ENCODE measurements around the gene MRPL53. TPM values are rescaled to one million over a fixed set of nuclear protein-coding genes. Genes with fewer than 3 reads are reported as not detected.

The MRPL53 gene
- polyA plus RNA-seq, 1 experiment = 25.9 TPM

GRCh38 chr2:74481431-74481830 is 9.0 kb upstream of the MRPL53 start:
- Histone ChIP-seq H3K27me3 (ENCODE audit: control insufficient read depth, insufficient read depth, low read length) (no peaks in the 10 kb centered on the region), H3K27ac (ENCODE audit: low read depth, low read length) (peak overlapping the region; percentile 21), H3K9me3 (ENCODE audit: control insufficient read depth, insufficient read depth, low read length) (no peaks in the 10 kb centered on the region; the same call in 1 of the 2 replicates), H3K4me3 (ENCODE audit: low read depth, low read length) (peak overlapping the region; percentile 99)
- no peak for DNase-seq (ENCODE audit: low read depth, low spot score)
- no peak for TF ChIP-seq CTCF (IDR thresholded peaks at IDR 0.05; ENCODE audit: low read depth, low read length)
- ChIA-PET POLR2A (interaction anchor here (1.1 to 2.8 kb wide), 6 partner anchors 9 to 72 kb away, joined by 3 to 16 read pairs (median 6); partner anchors contain the start of genes AUP1, HTRA2, INO80B and LOXL3), CTCF (interaction anchor here (1.5 to 12.6 kb wide), 3 partner anchors 23 to 106 kb away, joined by 4 to 174 read pairs (median 11); no protein-coding TSS in a partner anchor)

- H3K9me3 ChIP-seq (ENCODE audit: control insufficient read depth, insufficient read depth, low read length) = no peaks in the 10 kb centered on the region; the same call in 1 of the 2 replicates
- ChIA-PET CTCF (interaction anchor here (1.2 kb wide), 1 partner anchor 110 kb away, joined by 3 read pairs; no protein-coding TSS in a partner anchor), POLR2A (no interaction called here)
- H3K27me3 ChIP-seq (ENCODE audit: control insufficient read depth, insufficient read depth, low read length) = no peaks in the 10 kb centered on the region
- H3K27ac ChIP-seq (ENCODE audit: low read depth, low read length) = no peak overlapping the region
- TF ChIP-seq CTCF (IDR thresholded peaks at IDR 0.05; ENCODE audit: low read depth, low read length) = peak; percentile 17; the same call in 1 of the 2 replicates
- no peak overlapping the region for H3K4me3 ChIP-seq (ENCODE audit: low read depth, low read length)
- DNase-seq (ENCODE audit: low read depth, low spot score) = no peak
These were observed 2.4 kb upstream of the MRPL53 start for GRCh38 chr2:74474899-74475298.

- DNase-seq (ENCODE audit: low read depth, low spot score) = no peak
- no peak for TF ChIP-seq CTCF (IDR thresholded peaks at IDR 0.05; ENCODE audit: low read depth, low read length)
- Histone ChIP-seq H3K9me3 (ENCODE audit: control insufficient read depth, insufficient read depth, low read length) (no peaks in the 10 kb centered on the region; the same call in 1 of the 2 replicates), H3K27ac (ENCODE audit: low read depth, low read length) (no peak overlapping the region), H3K4me3 (ENCODE audit: low read depth, low read length) (no peak overlapping the region), H3K27me3 (ENCODE audit: control insufficient read depth, insufficient read depth, low read length) (no peaks in the 10 kb centered on the region)
- POLR2A ChIA-PET = interaction anchor here (0.8 kb wide), 1 partner anchor 17 kb away, joined by 3 read pairs; no protein-coding TSS in a partner anchor
- CTCF ChIA-PET = interaction anchor here (0.6 to 0.9 kb wide), 3 partner anchors 9 to 170 kb away, joined by 3 to 4 read pairs (median 3); no protein-coding TSS in a partner anchor
These were observed 2.0 kb upstream of the MRPL53 start for GRCh38 chr2:74474481-74474880.

- Histone ChIP-seq H3K4me3 (ENCODE audit: low read depth, low read length) (peak overlapping the region; percentile 89), H3K27me3 (ENCODE audit: control insufficient read depth, insufficient read depth, low read length) (no peaks in the 10 kb centered on the region), H3K9me3 (ENCODE audit: control insufficient read depth, insufficient read depth, low read length) (no peaks in the 10 kb centered on the region; the same call in 1 of the 2 replicates), H3K27ac (ENCODE audit: low read depth, low read length) (peak overlapping the region; percentile 89)
- TF ChIP-seq CTCF (IDR thresholded peaks at IDR 0.05; ENCODE audit: low read depth, low read length) = no peak
- DNase-seq (ENCODE audit: low read depth, low spot score) = no peak
- ChIA-PET CTCF (interaction anchor here (0.9 to 1.1 kb wide), 2 partner anchors 10 to 13 kb away, joined by 3 to 6 read pairs; partner anchors contain the start of genes CCDC142 and TTC31), POLR2A (interaction anchor here (0.8 to 2.9 kb wide), 4 partner anchors 9 to 31 kb away, joined by 3 to 13 read pairs (median 11); partner anchors contain the start of genes CCDC142, INO80B, TTC31 and WBP1)
These were observed 422 bp upstream of the MRPL53 start for GRCh38 chr2:74472945-74473258.

Measured in AG04450 (cell line).